DMS 273 (cell line): ENCODE data around the gene ZC3H4.
A peak's percentile ranks its signal among the peaks of the same experiment; 100 is the strongest.
"Not testable (repeated sequence)": the region's sequence is repeated elsewhere in the genome, so short reads cannot be mapped to it uniquely, and the experiment has no call there.

ENCODE experiments used
- DNase-seq: peaks from one replicate; lab custom pipeline; 2025; ENCODE audit not compliant: unreplicated experiment; lab: John Stamatoyannopoulos, UW

ZC3H4 gene

GRCh38 chr19:47050562-47050961, 63.0 kb downstream of the ZC3H4 start:
- DNase-seq = not testable (repeated sequence)

GRCh38 chr19:47049307-47049700, 64.3 kb downstream of the ZC3H4 start:
- DNase-seq = no peak

GRCh38 chr19:47047763-47048405, 65.7 kb downstream of the ZC3H4 start:
- DNase-seq = peak; percentile 90

DNA sequence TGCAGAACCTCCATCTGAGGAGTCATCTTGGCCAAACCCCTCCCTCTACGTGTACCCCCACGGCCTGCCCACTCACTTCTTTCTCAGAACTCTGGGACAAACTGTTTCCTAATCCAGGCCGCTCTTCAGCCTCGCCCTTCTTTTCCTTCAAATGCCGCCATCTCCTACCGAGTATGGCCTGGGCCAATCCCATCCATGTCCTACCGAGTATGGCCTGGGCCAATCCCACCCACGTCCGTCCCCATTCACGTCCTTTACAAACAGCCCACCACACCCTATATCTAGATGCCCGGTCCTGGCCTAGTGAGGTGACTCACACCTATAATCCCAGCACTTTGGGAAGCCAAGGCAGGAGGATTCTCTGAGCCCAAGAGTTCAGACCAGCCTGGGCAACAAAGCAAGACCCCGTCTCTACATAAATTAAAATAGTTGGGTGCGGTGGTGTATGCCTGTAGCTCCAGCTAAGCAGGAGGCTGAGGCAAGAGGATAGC, 66.3 kb downstream of the ZC3H4 start:
- no peak for DNase-seq

- no peak for DNase-seq
These were observed 67.6 kb downstream of the ZC3H4 start for GRCh38 chr19:47045867-47046470.

GRCh38 chr19:47044946-47045866, 68.4 kb downstream of the ZC3H4 start:
- no peak for DNase-seq

- no peak for DNase-seq
These were observed 72.7 kb downstream of the ZC3H4 start for GRCh38 chr19:47040869-47041268.

- no peak for DNase-seq
These were observed 74.2 kb downstream of the ZC3H4 start for GRCh38 chr19:47039239-47039874.

GRCh38 chr19:47037766-47038165, 75.8 kb downstream of the ZC3H4 start:
- DNase-seq = no peak

DNA sequence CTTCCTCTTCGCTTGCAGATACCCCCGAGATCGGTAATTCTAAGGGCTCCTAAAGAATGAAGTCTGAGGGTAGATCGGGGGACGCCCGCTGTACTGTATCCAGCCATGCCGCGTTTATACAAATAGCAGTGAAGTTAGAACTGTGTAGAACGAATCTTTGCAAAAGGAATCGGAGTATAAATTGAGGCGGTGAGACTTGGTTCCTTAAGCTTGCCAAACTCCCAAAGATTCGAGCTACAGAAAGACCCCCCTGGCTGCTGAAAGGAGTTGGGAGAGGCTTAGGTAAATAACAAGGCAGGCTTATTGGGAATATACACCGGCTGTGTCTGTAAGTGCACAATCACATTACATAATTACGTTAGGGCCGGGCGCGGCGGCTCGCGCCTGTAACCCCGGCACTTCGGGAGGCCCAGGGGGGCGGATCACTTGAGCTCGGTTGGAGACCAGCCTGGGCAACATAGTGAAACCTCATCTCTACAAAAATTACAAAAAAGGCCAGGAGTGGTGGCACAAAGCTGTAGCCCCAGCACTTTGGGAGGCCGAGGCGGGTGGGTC, 77.4 kb downstream of the ZC3H4 start:
- peak; percentile 76 for DNase-seq

DNA sequence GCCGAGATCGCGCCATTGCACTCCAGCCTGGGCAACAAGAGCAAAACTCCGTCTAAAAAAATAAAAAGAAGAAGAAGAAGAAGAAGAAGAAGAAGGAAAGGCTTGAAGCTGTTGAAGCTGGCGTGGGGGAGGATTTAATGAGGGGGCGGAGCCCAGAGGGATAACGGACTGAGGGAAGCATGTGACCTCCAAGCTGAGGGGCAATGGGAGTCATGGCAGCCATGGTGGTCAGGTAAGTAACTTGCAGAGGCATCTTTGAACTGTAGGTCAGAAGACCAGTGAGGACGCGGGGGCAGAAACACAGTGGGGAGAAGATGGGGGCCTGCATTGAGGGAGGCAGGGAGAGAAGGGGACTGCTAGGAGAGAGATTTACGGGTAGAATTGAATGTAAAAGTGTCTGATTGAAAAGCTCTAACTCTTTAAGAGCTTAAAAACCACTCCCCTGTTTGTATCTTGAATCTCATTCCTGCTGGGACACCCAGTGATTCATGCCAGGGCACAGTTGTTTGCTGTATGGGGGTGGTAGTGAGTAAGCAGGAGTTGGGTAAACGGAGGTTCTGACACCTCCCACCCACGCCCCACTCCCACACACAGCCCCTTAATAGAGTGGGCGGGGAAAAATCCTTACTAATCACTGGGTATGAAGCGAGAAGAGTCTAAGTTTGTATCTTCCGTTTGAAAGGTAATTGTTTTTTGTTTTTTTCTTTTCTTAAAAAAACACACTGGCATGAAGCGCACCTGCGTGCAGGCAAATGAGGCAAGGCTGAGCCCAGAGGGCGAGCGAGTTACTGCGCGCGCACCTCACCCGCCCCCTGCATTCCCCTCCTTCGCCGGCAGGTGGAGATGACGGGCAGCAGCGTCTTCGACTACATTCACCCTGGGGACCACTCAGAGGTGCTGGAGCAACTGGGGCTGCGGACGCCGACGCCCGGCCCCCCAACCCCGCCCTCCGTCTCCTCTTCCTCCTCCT, 78.2 kb downstream of the ZC3H4 start:
- peak; percentile 93 for DNase-seq

- DNase-seq = peak; percentile 68
These were observed 81.3 kb downstream of the ZC3H4 start for GRCh38 chr19:47032171-47032811.

DNA sequence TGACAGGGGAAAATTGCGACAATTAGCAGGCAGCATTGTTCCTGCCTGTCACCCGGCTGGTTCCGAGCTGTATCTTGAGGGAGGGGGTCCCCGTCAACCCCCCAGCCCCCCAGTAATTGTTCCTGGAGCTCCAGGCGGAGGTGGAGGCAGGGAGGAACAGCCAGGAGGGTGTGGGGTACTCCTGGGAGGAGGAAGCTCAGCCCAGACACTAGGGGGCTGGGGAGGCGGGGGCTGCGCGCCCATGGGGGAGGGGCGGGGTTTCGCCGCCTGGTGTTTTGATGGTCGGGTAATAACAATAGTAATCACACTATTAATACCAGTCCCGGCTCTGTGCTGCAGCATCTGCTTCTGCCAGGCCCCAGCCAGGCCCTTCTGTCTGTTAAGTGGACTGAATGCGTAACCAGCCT, 85.4 kb downstream of the ZC3H4 start:
- DNase-seq = peak; percentile 40

GRCh38 chr19:47027586-47028088, 85.9 kb downstream of the ZC3H4 start:
- DNase-seq = no peak

DNA sequence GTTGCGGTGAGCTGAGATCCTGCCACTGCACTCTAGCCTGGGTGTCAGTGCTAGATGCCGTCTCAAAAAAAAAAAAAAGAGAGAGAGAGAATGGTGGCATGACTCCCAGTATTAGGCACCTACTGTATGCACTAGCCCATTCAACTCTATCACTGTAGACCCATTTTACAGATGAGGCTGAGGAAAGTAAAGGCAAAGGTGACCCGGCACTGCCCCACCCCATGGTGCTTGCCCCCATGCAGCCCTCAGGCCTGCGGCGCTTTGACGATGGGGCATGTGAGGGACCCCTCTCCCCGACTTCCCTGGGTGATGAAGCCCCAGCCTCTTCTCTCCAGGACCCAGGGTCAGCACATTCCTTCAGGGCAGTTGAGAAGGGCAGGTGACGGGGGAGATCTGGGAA, 86.7 kb downstream of the ZC3H4 start:
- DNase-seq = no peak

GRCh38 chr19:47026156-47026555, 87.4 kb downstream of the ZC3H4 start:
- no peak for DNase-seq

DNA sequence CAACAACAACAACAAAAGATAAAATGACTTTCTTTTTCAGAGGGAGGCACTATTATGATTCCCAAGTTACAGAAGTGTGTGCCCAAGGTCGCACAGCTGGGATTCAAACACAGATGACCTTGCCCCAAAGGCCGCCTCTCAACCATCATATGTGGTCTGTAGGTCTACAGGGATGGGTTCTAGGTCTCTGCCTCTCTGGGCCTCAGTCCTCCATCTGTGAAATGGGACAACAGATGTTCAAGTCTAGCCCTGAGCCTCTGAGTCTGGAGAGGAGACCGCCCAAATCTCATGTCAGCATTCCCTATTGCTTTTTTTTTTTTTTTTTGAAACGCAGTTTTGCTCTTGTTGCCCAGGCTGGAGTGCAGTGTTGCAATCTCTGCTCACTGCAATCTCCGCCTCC, 89.1 kb downstream of the ZC3H4 start:
- no peak for DNase-seq

- peak; percentile 41 for DNase-seq
These were observed 90.2 kb downstream of the ZC3H4 start for GRCh38 chr19:47023448-47023794.
